ENCODE results near the gene HOXC6. TPM values are rescaled to one million over a fixed set of nuclear protein-coding genes. Genes with fewer than 3 reads are reported as not detected.

The HOXC6 gene
- total RNA-seq, 1 donor, result 0.09 TPM

DNA sequence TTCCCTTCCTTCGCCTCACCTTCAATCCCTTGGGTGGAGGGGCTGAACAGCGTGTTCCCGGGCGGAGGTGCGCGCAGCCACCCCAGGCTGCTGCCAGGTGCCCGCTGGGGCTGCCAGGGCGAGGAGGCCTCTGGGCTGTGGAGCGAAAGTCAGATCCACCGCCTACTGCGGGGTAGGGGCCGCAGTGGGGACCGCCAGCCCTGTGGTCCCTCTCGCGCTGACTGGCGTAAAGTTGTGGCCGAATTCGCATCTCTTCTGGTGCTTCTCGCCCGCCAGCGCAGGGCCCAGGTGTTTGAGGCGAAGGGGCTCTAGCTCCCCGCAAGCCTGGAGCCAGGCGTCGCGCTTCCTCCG is 18.5 kb downstream of the HOXC6 start:
- H3K4me3 ChIP-seq (ENCODE audit: low read depth, low read length), result no peak overlapping the region
- no peak for TF ChIP-seq CTCF (IDR thresholded peaks at IDR 0.05; ENCODE audit: insufficient read depth, low read length)
- no peak for DNase-seq (ENCODE audit: low read depth)

DNA sequence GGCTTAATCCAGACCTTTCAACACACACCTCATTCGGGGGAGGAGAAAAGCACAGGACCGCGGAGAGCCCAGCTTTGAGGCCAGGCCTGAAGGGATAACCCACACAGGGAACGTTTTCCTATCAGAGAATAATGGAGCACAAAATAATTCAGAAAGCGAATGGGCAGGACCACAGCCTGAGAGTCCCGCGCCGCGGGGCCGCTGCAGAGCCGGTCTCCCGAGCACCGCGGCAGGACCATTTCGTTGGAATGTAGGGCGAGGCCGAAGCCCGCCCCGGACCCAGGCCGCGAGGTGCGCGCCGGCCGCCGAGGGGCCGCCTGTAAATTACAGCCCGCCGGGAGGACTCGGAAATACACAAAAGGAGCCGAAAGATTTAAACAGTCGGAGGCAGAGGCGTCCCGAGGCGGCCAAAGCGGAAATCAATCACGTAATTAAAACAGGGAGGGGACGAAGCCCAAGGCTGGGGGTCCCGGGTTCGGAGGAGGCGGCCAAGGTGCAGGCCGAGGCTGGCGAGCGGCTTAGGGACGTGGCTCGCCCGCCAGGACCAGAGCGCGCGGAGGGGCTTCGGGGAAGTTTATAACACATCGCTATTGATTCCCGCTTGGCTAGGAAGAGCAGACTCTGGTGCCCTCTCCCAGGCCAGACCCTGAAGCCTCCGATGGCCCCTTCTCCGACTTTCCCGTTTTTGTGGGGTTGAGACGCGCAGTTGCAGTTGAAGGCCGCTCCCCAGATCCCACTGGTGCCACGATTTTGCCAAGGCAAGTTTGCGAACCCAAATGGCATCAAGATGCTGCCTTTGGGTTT is 19.1 kb downstream of the HOXC6 start:
- no peak for DNase-seq (ENCODE audit: low read depth)
- H3K4me3 ChIP-seq (ENCODE audit: low read depth, low read length), result no peak overlapping the region
- TF ChIP-seq CTCF (IDR thresholded peaks at IDR 0.05; ENCODE audit: insufficient read depth, low read length), result no peak

DNA sequence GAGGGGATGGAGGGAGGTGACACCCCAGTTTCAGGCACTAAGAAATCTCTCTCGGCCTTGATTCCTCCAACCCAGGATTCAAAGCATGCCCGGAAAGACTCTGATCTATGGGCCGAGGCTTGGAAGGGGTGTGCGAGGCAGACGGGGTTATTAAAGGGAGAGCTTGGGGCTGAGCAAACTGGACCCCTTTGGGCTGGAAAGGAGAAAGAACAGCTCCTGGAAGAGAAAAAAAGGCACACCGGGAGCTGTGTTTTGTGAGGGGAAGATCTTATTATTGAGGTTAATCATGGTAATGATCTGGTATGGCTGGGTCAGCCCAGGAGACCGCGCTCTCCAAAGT is 19.7 kb downstream of the HOXC6 start:
- no peak for DNase-seq (ENCODE audit: low read depth)
- H3K4me3 ChIP-seq (ENCODE audit: low read depth, low read length), result no peak overlapping the region
- no peak for TF ChIP-seq CTCF (IDR thresholded peaks at IDR 0.05; ENCODE audit: insufficient read depth, low read length)

DNA sequence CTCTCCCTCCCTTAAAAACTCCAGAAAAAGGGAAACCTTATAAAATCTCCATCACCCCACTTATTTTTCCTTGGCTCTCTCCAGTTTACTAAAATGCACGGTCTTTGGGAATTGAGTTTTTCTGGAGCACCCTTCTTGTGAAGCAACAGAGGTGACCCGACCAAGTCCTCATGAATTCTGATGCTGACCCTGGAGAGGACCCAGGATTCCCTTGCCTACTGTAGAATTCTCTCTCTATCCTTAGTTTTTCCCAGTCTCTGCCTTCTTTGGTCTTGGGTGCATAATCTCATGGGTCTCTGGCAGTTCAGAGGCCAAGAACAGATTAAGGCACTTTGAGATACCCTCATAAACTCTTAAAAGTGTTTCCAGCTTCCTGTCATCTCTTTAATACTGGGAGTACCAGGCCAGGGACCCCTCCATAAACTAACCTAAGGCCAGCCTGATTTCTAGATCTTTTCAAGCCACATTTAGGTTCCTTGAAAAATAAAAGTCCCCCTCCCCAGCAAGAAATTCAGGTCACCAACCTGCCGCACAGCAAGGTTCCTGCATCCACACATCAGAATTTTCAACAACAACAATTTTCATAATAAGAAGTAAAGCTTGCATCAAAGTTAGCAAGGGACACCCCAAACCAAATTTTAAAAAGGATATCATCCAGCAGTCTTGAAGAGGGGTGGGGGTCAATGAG is 20.3 kb downstream of the HOXC6 start:
- no peak overlapping the region for H3K4me3 ChIP-seq (ENCODE audit: low read depth, low read length)
- no peak for TF ChIP-seq CTCF (IDR thresholded peaks at IDR 0.05; ENCODE audit: insufficient read depth, low read length)
- no peak for DNase-seq (ENCODE audit: low read depth)

DNA sequence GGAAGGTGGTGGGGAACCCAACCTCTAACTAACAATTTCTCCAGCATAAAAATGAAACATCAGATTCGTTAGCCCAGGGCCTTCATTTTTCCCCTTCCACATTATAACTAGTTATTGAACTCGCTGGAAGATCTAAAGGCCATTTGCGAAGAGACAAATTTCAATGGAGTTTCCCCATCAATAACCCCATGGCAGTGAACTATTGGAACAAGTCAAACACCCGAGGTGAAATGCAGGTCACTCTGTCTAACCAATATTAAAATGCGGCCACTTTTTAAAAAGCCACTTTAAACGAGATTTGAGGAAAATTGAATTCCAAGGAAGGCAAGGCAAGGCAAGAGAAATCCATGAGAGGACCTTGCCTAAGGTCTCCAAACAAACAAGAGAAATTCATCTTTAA is 20.9 kb downstream of the HOXC6 start:
- TF ChIP-seq CTCF (IDR thresholded peaks at IDR 0.05; ENCODE audit: insufficient read depth, low read length), result no peak
- no peak for DNase-seq (ENCODE audit: low read depth)
- H3K4me3 ChIP-seq (ENCODE audit: low read depth, low read length), result no peak overlapping the region

DNA sequence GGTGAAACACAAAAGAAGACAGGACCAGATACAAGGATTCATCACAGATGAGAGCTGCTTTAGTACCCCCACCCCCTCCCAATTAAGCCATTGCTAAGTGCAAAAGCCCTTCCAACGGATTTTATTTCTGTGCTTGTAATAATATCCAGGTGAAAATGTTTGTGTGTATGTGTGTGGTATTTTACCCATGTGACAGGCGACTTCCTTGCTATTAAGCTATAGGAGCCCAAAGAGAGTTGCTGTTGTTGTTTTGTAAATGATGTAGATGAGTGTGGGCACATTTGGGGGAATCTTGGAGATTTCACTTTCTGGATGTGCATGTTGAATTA is 22.2 kb downstream of the HOXC6 start:
- TF ChIP-seq CTCF (IDR thresholded peaks at IDR 0.05; ENCODE audit: insufficient read depth, low read length), result no peak
- no peak for DNase-seq (ENCODE audit: low read depth)

More for the DNA sequence above, 22.2 kb downstream of the HOXC6 start:
- H3K4me3 ChIP-seq (ENCODE audit: low read depth, low read length), result no peak overlapping the region
